ENCODE measurements around the gene ASCL5. TPM values are rescaled to one million over a fixed set of nuclear protein-coding genes. Genes with fewer than 3 reads are reported as not detected.

ASCL5 gene
- total RNA-seq, 1 experiment from 2014 or later = 0.31 TPM

- TF ChIP-seq PREB (CRISPR knock-in tag; IDR thresholded peaks at IDR 0.05; ENCODE audit: borderline replicate concordance) = no peak
Observed at GRCh38 chr1:201149400-201149799, 22.4 kb upstream of the ASCL5 start (continued).

GRCh38 chr1:201147396-201148015, 20.5 kb upstream of the ASCL5 start:
- H3K36me3 Mint-ChIP-seq = peaks cover 90% of the 10 kb centered on the region
- no peaks in the 10 kb centered on the region for H3K9me3 Mint-ChIP-seq
- H3K4me1 Mint-ChIP-seq = peaks cover 1% of the 10 kb centered on the region
- no peak for ATAC-seq
- POLR2A ChIA-PET = no interaction called here
- H3K27ac Mint-ChIP-seq = no peak overlapping the region
- DNase-seq (ENCODE audit: low spot score) = no peak
- H3K4me3 Mint-ChIP-seq = no peak overlapping the region
- CTCF ChIA-PET = no interaction called here
- TF ChIP-seq ZNF219 (CRISPR knock-in tag; IDR thresholded peaks at IDR 0.05; ENCODE audit: borderline replicate concordance) = no peak
- H3K27me3 Mint-ChIP-seq (ENCODE audit: low read depth) = no peaks in the 10 kb centered on the region

GRCh38 chr1:201146626-201147390, 19.8 kb upstream of the ASCL5 start:
- TF ChIP-seq USF1 (CRISPR knock-in tag; IDR thresholded peaks at IDR 0.05) = no peak
- TF ChIP-seq CDX4 (CRISPR knock-in tag; IDR thresholded peaks at IDR 0.05; ENCODE audit: borderline replicate concordance) = no peak
- no peak for TF ChIP-seq E2F5 (CRISPR knock-in tag; IDR thresholded peaks at IDR 0.05)
- TF ChIP-seq NR1H2 (CRISPR knock-in tag; IDR thresholded peaks at IDR 0.05) = no peak
- no peak for TF ChIP-seq ZNF512 (CRISPR knock-in tag; IDR thresholded peaks at IDR 0.05; ENCODE audit: borderline replicate concordance)
- no peak for TF ChIP-seq ZNF425 (CRISPR knock-in tag; conservative IDR thresholded peaks at IDR 0.05)
- no peak for TF ChIP-seq AFF4 (CRISPR knock-in tag; IDR thresholded peaks at IDR 0.05; ENCODE audit: borderline replicate concordance)
- Mint-ChIP-seq H3K27me3 (ENCODE audit: low read depth) (no peaks in the 10 kb centered on the region), H3K4me3 (no peak overlapping the region), H3K4me1 (no peaks in the 10 kb centered on the region), H3K36me3 (peaks cover 90% of the 10 kb centered on the region), H3K27ac (no peak overlapping the region), H3K9me3 (no peaks in the 10 kb centered on the region)
- ATAC-seq (no peak), DNase-seq (ENCODE audit: low spot score) (no peak)
- POLR2A ChIA-PET = no interaction called here
- CTCF ChIA-PET = no interaction called here

All from WTC11 (cell line).